Ishikawa (cell line): ENCODE measurements around the gene CREB3L2.

Source experiments
- EP300 ChIP-seq: IDR thresholded peaks from 2 replicates; pipeline ENCODE4 v1.6.1; 2012; ENCODE audit warnings: borderline replicate concordance
- MAX ChIP-seq: IDR thresholded peaks from 2 replicates; pipeline ENCODE4 v1.6.1; 2012
- NFIC ChIP-seq: IDR thresholded peaks from 2 replicates; pipeline ENCODE4 v1.6.1; 2012
- RAD21 ChIP-seq: IDR thresholded peaks from 2 replicates; pipeline ENCODE4 v1.6.1; 2012; ENCODE audit warnings: low read depth
- TCF12 ChIP-seq: IDR thresholded peaks from 2 replicates; pipeline ENCODE4 v1.6.1; 2012; ENCODE audit warnings: low read depth
- YY1 ChIP-seq: IDR thresholded peaks from 2 replicates; pipeline ENCODE4 v1.6.1; 2012; ENCODE audit warnings: low read depth
- ZBTB7A ChIP-seq: IDR thresholded peaks from 2 replicates; pipeline ENCODE4 v1.6.1; 2012; ENCODE audit warnings: low read depth
- TF ChIP-seq, protein P1 (sequence below): IDR thresholded peaks from 2 replicates; pipeline ENCODE4 v1.6.1; 2012

DNA sequence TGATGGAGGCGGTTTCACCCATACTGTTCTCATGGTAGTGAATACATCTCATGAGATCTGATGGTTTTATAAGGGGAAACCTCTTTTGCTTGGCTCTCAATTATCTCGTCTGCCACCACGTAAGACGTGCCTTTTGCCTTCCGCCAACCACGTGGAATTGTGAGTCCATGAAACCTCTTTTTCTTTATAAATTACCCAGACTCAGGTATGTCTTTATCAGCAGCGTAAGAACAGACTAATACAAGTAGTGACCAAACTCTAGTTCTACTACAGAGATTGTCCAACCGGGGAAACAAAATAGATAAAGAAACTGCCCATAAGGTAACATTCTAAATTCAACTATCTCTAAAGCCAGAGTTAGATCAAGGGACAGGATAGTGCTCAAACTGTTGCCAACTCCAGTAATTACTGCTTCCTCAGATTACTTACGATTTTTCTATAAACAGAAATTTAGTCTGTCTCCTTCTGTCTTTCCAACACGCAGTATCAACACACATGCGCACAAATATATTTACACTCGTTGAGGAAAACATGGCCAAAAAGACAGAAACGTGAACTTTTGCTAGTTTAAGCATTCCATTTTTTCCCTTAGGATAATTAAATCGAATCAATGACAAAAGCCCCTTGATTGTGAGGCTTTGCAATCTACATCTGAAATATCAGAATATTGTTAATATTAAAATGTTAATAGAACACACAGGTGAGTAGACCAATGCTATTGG is 36.9 kb downstream of the CREB3L2 start:
- no peak for TF ChIP-seq ZBTB7A
- TF ChIP-seq EP300 = no peak
- no peak for TF ChIP-seq TCF12
- TF ChIP-seq, protein P1, sequence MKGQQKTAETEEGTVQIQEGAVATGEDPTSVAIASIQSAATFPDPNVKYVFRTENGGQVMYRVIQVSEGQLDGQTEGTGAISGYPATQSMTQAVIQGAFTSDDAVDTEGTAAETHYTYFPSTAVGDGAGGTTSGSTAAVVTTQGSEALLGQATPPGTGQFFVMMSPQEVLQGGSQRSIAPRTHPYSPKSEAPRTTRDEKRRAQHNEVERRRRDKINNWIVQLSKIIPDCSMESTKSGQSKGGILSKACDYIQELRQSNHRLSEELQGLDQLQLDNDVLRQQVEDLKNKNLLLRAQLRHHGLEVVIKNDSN = no peak
- no peak for TF ChIP-seq MAX
- TF ChIP-seq RAD21 = no peak
- TF ChIP-seq YY1 = no peak
- TF ChIP-seq NFIC = no peak
